Loucy (cell line): Measurements from ENCODE around the gene CAP2.

ENCODE experiments used
- CTCF ChIP-seq: fragments of 200-600 bp; sonication (generic); conservative IDR thresholded peaks from 2 replicates; pipeline ENCODE4 v1.5.1; 2014; ENCODE audit warnings: mild to moderate bottlenecking, antibody characterized with exemption, low read length
- EZH2phosphoT487 ChIP-seq: fragments of 200-600 bp; IDR thresholded peaks from 2 replicates; pipeline ENCODE4 v1.6.1; 2018; ENCODE audit warnings: antibody characterized with exemption, mild to moderate bottlenecking, moderate library complexity, borderline replicate concordance

- TF ChIP-seq EZH2phosphoT487 (no peak), CTCF (no peak)
Observed at GRCh38 chr6:17347012-17347411, 46.4 kb upstream of the CAP2 start.
